Measurements from ENCODE around the gene BORCS5.

DNA sequence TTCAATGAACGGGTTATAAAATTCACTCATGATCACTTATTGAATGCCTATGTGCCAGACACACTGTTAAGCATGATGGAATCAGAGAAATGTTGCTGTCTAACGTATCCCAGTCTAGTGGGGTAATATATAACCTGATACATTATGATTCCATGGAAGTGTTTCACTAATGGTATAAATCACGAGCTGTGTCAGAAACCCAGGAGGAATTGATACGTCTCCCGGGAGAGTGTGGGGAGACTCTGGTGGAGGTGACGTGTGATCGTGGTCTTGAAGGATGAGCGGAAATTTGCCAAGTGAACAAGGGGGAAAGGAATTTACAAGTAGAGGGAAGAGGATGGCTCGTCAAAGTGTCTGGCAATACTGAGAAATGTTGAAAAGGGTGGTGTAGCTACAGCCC, 33.3 kb upstream of the BORCS5 start:
- TF ChIP-seq POLR2A (IDR thresholded peaks at IDR 0.05) (no peak), POLR2AphosphoS5 (IDR thresholded peaks at IDR 0.05) (no peak)
- TF ChIP-seq, protein P1, sequence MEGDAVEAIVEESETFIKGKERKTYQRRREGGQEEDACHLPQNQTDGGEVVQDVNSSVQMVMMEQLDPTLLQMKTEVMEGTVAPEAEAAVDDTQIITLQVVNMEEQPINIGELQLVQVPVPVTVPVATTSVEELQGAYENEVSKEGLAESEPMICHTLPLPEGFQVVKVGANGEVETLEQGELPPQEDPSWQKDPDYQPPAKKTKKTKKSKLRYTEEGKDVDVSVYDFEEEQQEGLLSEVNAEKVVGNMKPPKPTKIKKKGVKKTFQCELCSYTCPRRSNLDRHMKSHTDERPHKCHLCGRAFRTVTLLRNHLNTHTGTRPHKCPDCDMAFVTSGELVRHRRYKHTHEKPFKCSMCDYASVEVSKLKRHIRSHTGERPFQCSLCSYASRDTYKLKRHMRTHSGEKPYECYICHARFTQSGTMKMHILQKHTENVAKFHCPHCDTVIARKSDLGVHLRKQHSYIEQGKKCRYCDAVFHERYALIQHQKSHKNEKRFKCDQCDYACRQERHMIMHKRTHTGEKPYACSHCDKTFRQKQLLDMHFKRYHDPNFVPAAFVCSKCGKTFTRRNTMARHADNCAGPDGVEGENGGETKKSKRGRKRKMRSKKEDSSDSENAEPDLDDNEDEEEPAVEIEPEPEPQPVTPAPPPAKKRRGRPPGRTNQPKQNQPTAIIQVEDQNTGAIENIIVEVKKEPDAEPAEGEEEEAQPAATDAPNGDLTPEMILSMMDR (IDR thresholded peaks at IDR 0.05 in 8 of 11, conservative IDR thresholded peaks at IDR 0.05 in 3 of 11), result no peak
